ENCODE data around the gene TPP1. TPM values are rescaled to one million over a fixed set of nuclear protein-coding genes. Genes with fewer than 3 reads are reported as not detected.

The TPP1 gene
- total and polyA plus RNA-seq, 2 of the 13 experiments (the other 11 are each of a cell fraction or from before 2014, with no cell fraction given): 13.9 to 74.6 TPM

DNA sequence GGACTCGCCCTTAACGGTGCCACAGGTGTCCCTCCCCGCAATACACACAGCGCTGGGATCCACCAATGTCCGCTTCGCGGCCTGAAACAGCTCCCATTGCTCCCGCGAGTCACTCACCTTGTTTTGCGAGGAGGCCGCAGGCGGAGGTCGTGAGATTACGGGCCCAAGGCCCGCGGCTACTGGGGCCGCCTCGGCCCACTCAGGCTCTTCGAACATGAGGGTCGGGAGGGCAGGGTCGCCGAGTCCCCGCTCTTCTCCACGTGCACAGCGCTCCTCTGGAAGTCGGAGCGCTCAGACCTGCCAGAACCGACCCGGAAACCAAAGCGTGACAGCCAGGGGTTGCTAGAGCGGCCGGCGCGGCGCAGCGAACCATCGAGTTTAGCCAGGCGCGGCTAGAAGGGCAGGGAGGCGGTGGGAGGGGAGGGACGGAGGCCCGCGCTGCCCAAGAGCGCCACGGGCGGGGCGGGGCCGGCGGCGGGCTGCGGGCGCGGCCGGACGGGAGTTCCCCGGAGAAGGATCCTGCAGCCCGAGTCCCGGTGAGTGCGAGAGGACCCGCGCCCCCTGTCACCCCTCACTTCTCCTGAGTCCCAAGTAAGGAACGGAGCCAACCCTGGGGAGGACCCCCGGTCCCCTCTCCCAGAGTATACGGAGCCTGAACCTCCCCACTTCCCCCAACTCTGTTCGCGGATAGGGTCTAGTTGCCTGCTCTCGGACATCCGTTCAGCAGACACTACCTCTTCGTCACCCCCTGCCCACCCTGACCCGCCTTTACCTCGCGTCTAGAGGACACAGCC is 15.7 kb downstream of the TPP1 start, which contains the start of the genes ILK and RRP8 (continued):
- TF ChIP-seq, protein P1, sequence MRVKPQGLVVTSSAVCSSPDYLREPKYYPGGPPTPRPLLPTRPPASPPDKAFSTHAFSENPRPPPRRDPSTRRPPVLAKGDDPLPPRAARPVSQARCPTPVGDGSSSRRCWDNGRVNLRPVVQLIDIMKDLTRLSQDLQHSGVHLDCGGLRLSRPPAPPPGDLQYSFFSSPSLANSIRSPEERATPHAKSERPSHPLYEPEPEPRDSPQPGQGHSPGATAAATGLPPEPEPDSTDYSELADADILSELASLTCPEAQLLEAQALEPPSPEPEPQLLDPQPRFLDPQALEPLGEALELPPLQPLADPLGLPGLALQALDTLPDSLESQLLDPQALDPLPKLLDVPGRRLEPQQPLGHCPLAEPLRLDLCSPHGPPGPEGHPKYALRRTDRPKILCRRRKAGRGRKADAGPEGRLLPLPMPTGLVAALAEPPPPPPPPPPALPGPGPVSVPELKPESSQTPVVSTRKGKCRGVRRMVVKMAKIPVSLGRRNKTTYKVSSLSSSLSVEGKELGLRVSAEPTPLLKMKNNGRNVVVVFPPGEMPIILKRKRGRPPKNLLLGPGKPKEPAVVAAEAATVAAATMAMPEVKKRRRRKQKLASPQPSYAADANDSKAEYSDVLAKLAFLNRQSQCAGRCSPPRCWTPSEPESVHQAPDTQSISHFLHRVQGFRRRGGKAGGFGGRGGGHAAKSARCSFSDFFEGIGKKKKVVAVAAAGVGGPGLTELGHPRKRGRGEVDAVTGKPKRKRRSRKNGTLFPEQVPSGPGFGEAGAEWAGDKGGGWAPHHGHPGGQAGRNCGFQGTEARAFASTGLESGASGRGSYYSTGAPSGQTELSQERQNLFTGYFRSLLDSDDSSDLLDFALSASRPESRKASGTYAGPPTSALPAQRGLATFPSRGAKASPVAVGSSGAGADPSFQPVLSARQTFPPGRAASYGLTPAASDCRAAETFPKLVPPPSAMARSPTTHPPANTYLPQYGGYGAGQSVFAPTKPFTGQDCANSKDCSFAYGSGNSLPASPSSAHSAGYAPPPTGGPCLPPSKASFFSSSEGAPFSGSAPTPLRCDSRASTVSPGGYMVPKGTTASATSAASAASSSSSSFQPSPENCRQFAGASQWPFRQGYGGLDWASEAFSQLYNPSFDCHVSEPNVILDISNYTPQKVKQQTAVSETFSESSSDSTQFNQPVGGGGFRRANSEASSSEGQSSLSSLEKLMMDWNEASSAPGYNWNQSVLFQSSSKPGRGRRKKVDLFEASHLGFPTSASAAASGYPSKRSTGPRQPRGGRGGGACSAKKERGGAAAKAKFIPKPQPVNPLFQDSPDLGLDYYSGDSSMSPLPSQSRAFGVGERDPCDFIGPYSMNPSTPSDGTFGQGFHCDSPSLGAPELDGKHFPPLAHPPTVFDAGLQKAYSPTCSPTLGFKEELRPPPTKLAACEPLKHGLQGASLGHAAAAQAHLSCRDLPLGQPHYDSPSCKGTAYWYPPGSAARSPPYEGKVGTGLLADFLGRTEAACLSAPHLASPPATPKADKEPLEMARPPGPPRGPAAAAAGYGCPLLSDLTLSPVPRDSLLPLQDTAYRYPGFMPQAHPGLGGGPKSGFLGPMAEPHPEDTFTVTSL (CRISPR knock-in tag; IDR thresholded peaks at IDR 0.05; ENCODE audit: borderline replicate concordance): no peak
- no peak for TF ChIP-seq CCAR2 (optimal IDR thresholded peaks at IDR 0.05; ENCODE audit: low read depth, low read length)
- no peak for TF ChIP-seq CEBPB (IDR thresholded peaks at IDR 0.05; ENCODE audit: borderline replicate concordance, low read depth, low read length)
- no peak for TF ChIP-seq MAFG (CRISPR knock-in tag; IDR thresholded peaks at IDR 0.05)
- TF ChIP-seq ZNF615 (CRISPR knock-in tag; IDR thresholded peaks at IDR 0.05; ENCODE audit: borderline replicate concordance): no peak
- TF ChIP-seq, protein P2, sequence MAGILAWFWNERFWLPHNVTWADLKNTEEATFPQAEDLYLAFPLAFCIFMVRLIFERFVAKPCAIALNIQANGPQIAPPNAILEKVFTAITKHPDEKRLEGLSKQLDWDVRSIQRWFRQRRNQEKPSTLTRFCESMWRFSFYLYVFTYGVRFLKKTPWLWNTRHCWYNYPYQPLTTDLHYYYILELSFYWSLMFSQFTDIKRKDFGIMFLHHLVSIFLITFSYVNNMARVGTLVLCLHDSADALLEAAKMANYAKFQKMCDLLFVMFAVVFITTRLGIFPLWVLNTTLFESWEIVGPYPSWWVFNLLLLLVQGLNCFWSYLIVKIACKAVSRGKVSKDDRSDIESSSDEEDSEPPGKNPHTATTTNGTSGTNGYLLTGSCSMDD (CRISPR knock-in tag; IDR thresholded peaks at IDR 0.05): no peak
- TF ChIP-seq, protein P3, sequence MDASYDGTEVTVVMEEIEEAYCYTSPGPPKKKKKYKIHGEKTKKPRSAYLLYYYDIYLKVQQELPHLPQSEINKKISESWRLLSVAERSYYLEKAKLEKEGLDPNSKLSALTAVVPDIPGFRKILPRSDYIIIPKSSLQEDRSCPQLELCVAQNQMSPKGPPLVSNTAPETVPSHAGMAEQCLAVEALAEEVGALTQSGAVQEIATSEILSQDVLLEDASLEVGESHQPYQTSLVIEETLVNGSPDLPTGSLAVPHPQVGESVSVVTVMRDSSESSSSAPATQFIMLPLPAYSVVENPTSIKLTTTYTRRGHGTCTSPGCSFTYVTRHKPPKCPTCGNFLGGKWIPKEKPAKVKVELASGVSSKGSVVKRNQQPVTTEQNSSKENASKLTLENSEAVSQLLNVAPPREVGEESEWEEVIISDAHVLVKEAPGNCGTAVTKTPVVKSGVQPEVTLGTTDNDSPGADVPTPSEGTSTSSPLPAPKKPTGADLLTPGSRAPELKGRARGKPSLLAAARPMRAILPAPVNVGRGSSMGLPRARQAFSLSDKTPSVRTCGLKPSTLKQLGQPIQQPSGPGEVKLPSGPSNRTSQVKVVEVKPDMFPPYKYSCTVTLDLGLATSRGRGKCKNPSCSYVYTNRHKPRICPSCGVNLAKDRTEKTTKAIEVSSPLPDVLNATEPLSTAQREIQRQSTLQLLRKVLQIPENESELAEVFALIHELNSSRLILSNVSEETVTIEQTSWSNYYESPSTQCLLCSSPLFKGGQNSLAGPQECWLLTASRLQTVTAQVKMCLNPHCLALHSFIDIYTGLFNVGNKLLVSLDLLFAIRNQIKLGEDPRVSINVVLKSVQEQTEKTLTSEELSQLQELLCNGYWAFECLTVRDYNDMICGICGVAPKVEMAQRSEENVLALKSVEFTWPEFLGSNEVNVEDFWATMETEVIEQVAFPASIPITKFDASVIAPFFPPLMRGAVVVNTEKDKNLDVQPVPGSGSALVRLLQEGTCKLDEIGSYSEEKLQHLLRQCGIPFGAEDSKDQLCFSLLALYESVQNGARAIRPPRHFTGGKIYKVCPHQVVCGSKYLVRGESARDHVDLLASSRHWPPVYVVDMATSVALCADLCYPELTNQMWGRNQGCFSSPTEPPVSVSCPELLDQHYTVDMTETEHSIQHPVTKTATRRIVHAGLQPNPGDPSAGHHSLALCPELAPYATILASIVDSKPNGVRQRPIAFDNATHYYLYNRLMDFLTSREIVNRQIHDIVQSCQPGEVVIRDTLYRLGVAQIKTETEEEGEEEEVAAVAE (CRISPR knock-in tag; IDR thresholded peaks at IDR 0.05; ENCODE audit: borderline replicate concordance): peak; percentile 86; the same call in 1 of the 2 replicates
- no peak for TF ChIP-seq KDM6A (CRISPR knock-in tag; IDR thresholded peaks at IDR 0.05; ENCODE audit: low read depth)
- TF ChIP-seq, protein P4, sequence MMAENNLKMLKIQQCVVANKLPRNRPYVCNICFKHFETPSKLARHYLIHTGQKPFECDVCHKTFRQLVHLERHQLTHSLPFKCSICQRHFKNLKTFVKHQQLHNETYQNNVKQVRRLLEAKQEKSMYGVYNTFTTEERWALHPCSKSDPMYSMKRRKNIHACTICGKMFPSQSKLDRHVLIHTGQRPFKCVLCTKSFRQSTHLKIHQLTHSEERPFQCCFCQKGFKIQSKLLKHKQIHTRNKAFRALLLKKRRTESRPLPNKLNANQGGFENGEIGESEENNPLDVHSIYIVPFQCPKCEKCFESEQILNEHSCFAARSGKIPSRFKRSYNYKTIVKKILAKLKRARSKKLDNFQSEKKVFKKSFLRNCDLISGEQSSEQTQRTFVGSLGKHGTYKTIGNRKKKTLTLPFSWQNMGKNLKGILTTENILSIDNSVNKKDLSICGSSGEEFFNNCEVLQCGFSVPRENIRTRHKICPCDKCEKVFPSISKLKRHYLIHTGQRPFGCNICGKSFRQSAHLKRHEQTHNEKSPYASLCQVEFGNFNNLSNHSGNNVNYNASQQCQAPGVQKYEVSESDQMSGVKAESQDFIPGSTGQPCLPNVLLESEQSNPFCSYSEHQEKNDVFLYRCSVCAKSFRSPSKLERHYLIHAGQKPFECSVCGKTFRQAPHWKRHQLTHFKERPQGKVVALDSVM (CRISPR knock-in tag; IDR thresholded peaks at IDR 0.05): peak; percentile 84
- TF ChIP-seq ATF7 (IDR thresholded peaks at IDR 0.05): no peak
- TF ChIP-seq ATF7 (CRISPR knock-in tag; IDR thresholded peaks at IDR 0.05): 0 out of 2 replicates have a peak, but pooled peaks have one; percentile 28
- TF ChIP-seq, protein P5, sequence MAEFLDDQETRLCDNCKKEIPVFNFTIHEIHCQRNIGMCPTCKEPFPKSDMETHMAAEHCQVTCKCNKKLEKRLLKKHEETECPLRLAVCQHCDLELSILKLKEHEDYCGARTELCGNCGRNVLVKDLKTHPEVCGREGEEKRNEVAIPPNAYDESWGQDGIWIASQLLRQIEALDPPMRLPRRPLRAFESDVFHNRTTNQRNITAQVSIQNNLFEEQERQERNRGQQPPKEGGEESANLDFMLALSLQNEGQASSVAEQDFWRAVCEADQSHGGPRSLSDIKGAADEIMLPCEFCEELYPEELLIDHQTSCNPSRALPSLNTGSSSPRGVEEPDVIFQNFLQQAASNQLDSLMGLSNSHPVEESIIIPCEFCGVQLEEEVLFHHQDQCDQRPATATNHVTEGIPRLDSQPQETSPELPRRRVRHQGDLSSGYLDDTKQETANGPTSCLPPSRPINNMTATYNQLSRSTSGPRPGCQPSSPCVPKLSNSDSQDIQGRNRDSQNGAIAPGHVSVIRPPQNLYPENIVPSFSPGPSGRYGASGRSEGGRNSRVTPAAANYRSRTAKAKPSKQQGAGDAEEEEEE (CRISPR knock-in tag; IDR thresholded peaks at IDR 0.05; ENCODE audit: borderline replicate concordance): no peak
- peak; percentile 74; the same call in 1 of the 2 replicates for TF ChIP-seq NAIF1 (CRISPR knock-in tag; IDR thresholded peaks at IDR 0.05; ENCODE audit: borderline replicate concordance)

Measured in HepG2 (cell line).